Peyer's patch (tissue), 4 donors: ENCODE measurements around the gene KRT14.
"Not testable (repeated sequence)": the region's sequence is repeated elsewhere in the genome, so short reads cannot be mapped to it uniquely, and the experiment has no call there.

Experiments
- POLR2A ChIP-seq, 2 donors: fragments of 450-650 bp; IDR thresholded peaks; one replicate each; pipeline ENCODE4 v1.5.1; 2017; ENCODE audit warnings: antibody characterized with exemption in 2 of 2, mild to moderate bottlenecking in 2 of 2, moderate library complexity in 2 of 2
- TF ChIP-seq, protein P1 (sequence below), 6 experiments: fragments of 450-650 bp in 4 of 6; fragments of 200-600 bp in 2 of 6; sonication (generic) in 1 of 6; IDR thresholded peaks; one replicate each; pipeline ENCODE4 v1.5.1; 2017 to 2019; ENCODE audit warnings: antibody characterized with exemption in 6 of 6, mild to moderate bottlenecking in 3 of 6, moderate library complexity in 1 of 6

DNA sequence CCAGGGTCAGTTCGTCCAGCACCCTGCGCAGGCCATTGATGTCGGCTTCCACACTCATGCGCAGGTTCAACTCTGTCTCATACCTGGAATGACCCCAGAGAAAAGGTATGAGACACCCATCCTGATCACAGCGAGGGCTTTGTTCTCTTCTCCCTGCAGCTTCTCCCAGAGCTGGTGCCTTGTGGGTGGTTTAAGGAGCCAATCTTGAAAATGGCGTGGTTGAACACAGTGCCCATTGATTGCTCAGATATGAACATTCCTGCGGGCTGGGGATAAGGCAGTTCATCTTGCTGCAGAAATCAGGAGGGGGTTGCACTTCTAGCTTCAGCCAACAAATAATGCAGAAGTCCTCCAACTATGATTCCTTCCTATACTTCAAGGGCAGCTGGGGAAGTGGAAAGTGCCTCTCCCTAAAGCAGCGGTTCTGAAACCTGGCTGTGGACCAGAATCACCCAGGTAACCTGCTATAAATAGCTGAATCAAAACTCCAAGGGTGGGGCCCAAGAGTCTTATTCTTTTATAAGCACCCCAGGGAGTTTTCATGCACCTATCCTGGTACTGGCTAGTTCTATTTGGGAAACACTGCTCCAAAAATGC lies 2.3 kb downstream of the KRT14 start:
- TF ChIP-seq, protein P1, sequence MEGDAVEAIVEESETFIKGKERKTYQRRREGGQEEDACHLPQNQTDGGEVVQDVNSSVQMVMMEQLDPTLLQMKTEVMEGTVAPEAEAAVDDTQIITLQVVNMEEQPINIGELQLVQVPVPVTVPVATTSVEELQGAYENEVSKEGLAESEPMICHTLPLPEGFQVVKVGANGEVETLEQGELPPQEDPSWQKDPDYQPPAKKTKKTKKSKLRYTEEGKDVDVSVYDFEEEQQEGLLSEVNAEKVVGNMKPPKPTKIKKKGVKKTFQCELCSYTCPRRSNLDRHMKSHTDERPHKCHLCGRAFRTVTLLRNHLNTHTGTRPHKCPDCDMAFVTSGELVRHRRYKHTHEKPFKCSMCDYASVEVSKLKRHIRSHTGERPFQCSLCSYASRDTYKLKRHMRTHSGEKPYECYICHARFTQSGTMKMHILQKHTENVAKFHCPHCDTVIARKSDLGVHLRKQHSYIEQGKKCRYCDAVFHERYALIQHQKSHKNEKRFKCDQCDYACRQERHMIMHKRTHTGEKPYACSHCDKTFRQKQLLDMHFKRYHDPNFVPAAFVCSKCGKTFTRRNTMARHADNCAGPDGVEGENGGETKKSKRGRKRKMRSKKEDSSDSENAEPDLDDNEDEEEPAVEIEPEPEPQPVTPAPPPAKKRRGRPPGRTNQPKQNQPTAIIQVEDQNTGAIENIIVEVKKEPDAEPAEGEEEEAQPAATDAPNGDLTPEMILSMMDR (IDR thresholded peaks at IDR 0.05) = not testable (repeated sequence)
- TF ChIP-seq POLR2A (IDR thresholded peaks at IDR 0.05) = not testable (repeated sequence)
